DOHH2 (cell line): ENCODE measurements around the gene RECQL.
A peak's percentile ranks its signal among the peaks of the same experiment; 100 is the strongest.

Experiments used
- H3F3A ChIP-seq: fragments of 200-600 bp; sonication (generic), shearing (Covaris generic); 2 replicates; pipeline ENCODE4 v1.6.0; 2016; ENCODE audit warnings: antibody characterized with exemption, mild to moderate bottlenecking; ENCODE audit not compliant: control insufficient read depth, insufficient read depth
- H3K27ac ChIP-seq: fragments of 200-600 bp; sonication (generic); 2 replicates; pipeline ENCODE4 v1.5.1; 2014; ENCODE audit warnings: low read depth, mild to moderate bottlenecking, low read length, moderate library complexity
- H3K27me3 ChIP-seq: fragments of 200-600 bp; sonication (generic); 2 replicates; pipeline ENCODE4 v1.6.1; 2014; ENCODE audit warnings: mild to moderate bottlenecking, low read length, mixed read lengths; ENCODE audit not compliant: control insufficient read depth
- H3K36me3 ChIP-seq: fragments of 200-600 bp; sonication (generic); 2 replicates; pipeline ENCODE4 v1.6.1; 2014; ENCODE audit warnings: mild to moderate bottlenecking, low read length, moderate library complexity, mixed read lengths; ENCODE audit not compliant: control insufficient read depth
- H3K4me1 ChIP-seq: fragments of 200-600 bp; sonication (generic); 2 replicates; pipeline ENCODE4 v1.6.1; 2014; ENCODE audit warnings: mild to moderate bottlenecking, low read length, mixed read lengths; ENCODE audit not compliant: control insufficient read depth
- H3K4me2 ChIP-seq: fragments of 200-600 bp; sonication (generic); 2 replicates; pipeline ENCODE4 v1.6.0; 2014; ENCODE audit warnings: mild to moderate bottlenecking, low read length, moderate library complexity
- H3K4me3 ChIP-seq: fragments of 200-600 bp; sonication (generic); 2 replicates; pipeline ENCODE4 v1.5.1; 2014; ENCODE audit warnings: mild to moderate bottlenecking, low read length, mixed read lengths
- H3K79me2 ChIP-seq: fragments of 200-600 bp; sonication (generic); 2 replicates; pipeline ENCODE4 v1.6.1; 2014; ENCODE audit warnings: mild to moderate bottlenecking, low read length, mixed read lengths; ENCODE audit not compliant: control insufficient read depth
- H3K9me2 ChIP-seq: fragments of 200-600 bp; sonication (generic); replicated peaks from 2 replicates; pipeline ENCODE4 v1.6.1; 2014; ENCODE audit warnings: mild to moderate bottlenecking, low read length, mixed read lengths; ENCODE audit not compliant: control insufficient read depth
- H3K9me3 ChIP-seq: fragments of 200-600 bp; sonication (generic); 2 replicates; pipeline ENCODE4 v1.6.1; 2014; ENCODE audit warnings: antibody characterized with exemption, low read length, mixed read lengths; ENCODE audit not compliant: control insufficient read depth, insufficient read depth
- H4K20me1 ChIP-seq: fragments of 200-600 bp; sonication (generic); 2 replicates; pipeline ENCODE4 v1.6.0; 2014; ENCODE audit warnings: low read depth, mild to moderate bottlenecking, antibody characterized with exemption, low read length, moderate library complexity; ENCODE audit not compliant: control insufficient read depth, insufficient read depth
- CTCF ChIP-seq: fragments of 200-600 bp; sonication (generic); IDR thresholded peaks from one replicate; pipeline ENCODE4 v1.5.1; 2014; ENCODE audit warnings: antibody characterized with exemption, mild to moderate bottlenecking, low read depth, low read length; ENCODE audit not compliant: poor library complexity, severe bottlenecking
- EZH2phosphoT487 ChIP-seq: fragments of 200-600 bp; sonication (generic); IDR thresholded peaks from 2 replicates; pipeline ENCODE4 v1.6.1; 2017; ENCODE audit warnings: borderline replicate concordance, mild to moderate bottlenecking, antibody characterized with exemption, low read length, moderate library complexity, mixed read lengths

The RECQL gene

GRCh38 chr12:21500786-21501257 lies 613 bp downstream of the RECQL start:
- Histone ChIP-seq H4K20me1 (no peaks in the 10 kb centered on the region), H3K9me2 (no peaks in the 10 kb centered on the region), H3K27me3 (no peaks in the 10 kb centered on the region), H3K27ac (peak overlapping the region; percentile 68), H3F3A (0 out of 2 replicates have a peak, but pooled peaks cover 2% of the 10 kb centered on the region), H3K36me3 (peaks cover 37% of the 10 kb centered on the region), H3K4me1 (peaks cover 25% of the 10 kb centered on the region), H3K9me3 (no peaks in the 10 kb centered on the region), H3K4me2 (peak overlapping the region; percentile 90), H3K79me2 (peaks cover 75% of the 10 kb centered on the region), H3K4me3 (peak overlapping the region; percentile 92)
- TF ChIP-seq EZH2phosphoT487 (no peak), CTCF (no peak)

- no peaks in the 10 kb centered on the region for H3K9me2 ChIP-seq
- peak overlapping the region; percentile 92 for H3K4me3 ChIP-seq
- peaks cover 25% of the 10 kb centered on the region for H3K4me1 ChIP-seq
- no peak overlapping the region for H3K27ac ChIP-seq
- peaks cover 65% of the 10 kb centered on the region for H3K79me2 ChIP-seq
- H3K9me3 ChIP-seq: no peaks in the 10 kb centered on the region
- H3K27me3 ChIP-seq: no peaks in the 10 kb centered on the region
- peaks cover 44% of the 10 kb centered on the region for H3K36me3 ChIP-seq
- H3F3A ChIP-seq: 0 out of 2 replicates have a peak, but pooled peaks cover 2% of the 10 kb centered on the region
- TF ChIP-seq CTCF: no peak
- no peak for TF ChIP-seq EZH2phosphoT487
- no peaks in the 10 kb centered on the region for H4K20me1 ChIP-seq
- peak overlapping the region; percentile 90 for H3K4me2 ChIP-seq
Observed at GRCh38 chr12:21499765-21500164, 1.7 kb downstream of the RECQL start.

GRCh38 chr12:21485998-21486397 lies 15.4 kb downstream of the RECQL start:
- Histone ChIP-seq H3K4me3 (no peak overlapping the region), H3K9me3 (no peaks in the 10 kb centered on the region), H3K36me3 (peaks cover 62% of the 10 kb centered on the region), H3F3A (no peaks in the 10 kb centered on the region), H3K27ac (no peak overlapping the region), H3K9me2 (no peaks in the 10 kb centered on the region), H3K27me3 (no peaks in the 10 kb centered on the region), H4K20me1 (no peaks in the 10 kb centered on the region), H3K4me2 (no peak overlapping the region), H3K79me2 (no peaks in the 10 kb centered on the region), H3K4me1 (no peaks in the 10 kb centered on the region)
- TF ChIP-seq EZH2phosphoT487 (no peak), CTCF (no peak)

- TF ChIP-seq EZH2phosphoT487: no peak
- no peak for TF ChIP-seq CTCF
Observed at GRCh38 chr12:21483531-21483930, 17.9 kb downstream of the RECQL start.

More at GRCh38 chr12:21483531-21483930, 17.9 kb downstream of the RECQL start:
- Histone ChIP-seq H4K20me1 (no peaks in the 10 kb centered on the region), H3K27ac (no peak overlapping the region), H3K4me3 (no peak overlapping the region), H3K4me2 (no peak overlapping the region), H3K4me1 (no peaks in the 10 kb centered on the region), H3F3A (no peaks in the 10 kb centered on the region), H3K36me3 (peaks cover 63% of the 10 kb centered on the region), H3K79me2 (no peaks in the 10 kb centered on the region), H3K27me3 (no peaks in the 10 kb centered on the region), H3K9me3 (no peaks in the 10 kb centered on the region), H3K9me2 (no peaks in the 10 kb centered on the region)
